GM18861 (cell line): ENCODE measurements around the gene BEST2.

Source experiments
- ATAC-seq: cut with Tn5 transposase; IDR thresholded peaks from one replicate; pipeline ENCODE4 v1.9.1; 2021; ENCODE audit not compliant: unreplicated experiment

The BEST2 gene

GRCh38 chr19:12785431-12786031, 33.9 kb downstream of the BEST2 start:
- ATAC-seq: no peak

GRCh38 chr19:12786141-12786870, 34.7 kb downstream of the BEST2 start:
- no peak for ATAC-seq

- ATAC-seq: no peak
Observed at GRCh38 chr19:12786952-12787351, 35.4 kb downstream of the BEST2 start.

- ATAC-seq: no peak
Observed at GRCh38 chr19:12787458-12787857, 35.9 kb downstream of the BEST2 start.

GRCh38 chr19:12788042-12788681, 36.6 kb downstream of the BEST2 start:
- ATAC-seq: no peak

- ATAC-seq: no peak
Observed at GRCh38 chr19:12788682-12789097, 37.1 kb downstream of the BEST2 start.

- ATAC-seq: no peak
Observed at GRCh38 chr19:12789098-12789903, 37.7 kb downstream of the BEST2 start.

- ATAC-seq: peak; percentile 30
Observed at GRCh38 chr19:12789904-12790619, 38.5 kb downstream of the BEST2 start.

- ATAC-seq: no peak
Observed at GRCh38 chr19:12790628-12791344, 39.2 kb downstream of the BEST2 start.

- ATAC-seq: peak; percentile 21
Observed at GRCh38 chr19:12791345-12792050, 39.9 kb downstream of the BEST2 start, which contains the start of gene JUNB. Gene JUNB (plus strand): TSS chr19:12791486. CDS start chr19:12791772, 286 bp downstream.

GRCh38 chr19:12792051-12792852, 40.7 kb downstream of the BEST2 start:
- no peak for ATAC-seq

- ATAC-seq: no peak
Observed at GRCh38 chr19:12792853-12793289, 41.3 kb downstream of the BEST2 start.

GRCh38 chr19:12793290-12794195, 42.0 kb downstream of the BEST2 start:
- peak; percentile 18 for ATAC-seq

- ATAC-seq: no peak
Observed at GRCh38 chr19:12794196-12794941, 42.8 kb downstream of the BEST2 start.

- ATAC-seq: no peak
Observed at GRCh38 chr19:12794971-12795381, 43.4 kb downstream of the BEST2 start.

- ATAC-seq: no peak
Observed at GRCh38 chr19:12796146-12797071, 44.8 kb downstream of the BEST2 start.
